Trophoblast cell (in vitro differentiated cells and primary cell): ENCODE data around the gene TFE3.

ENCODE experiments used
- DNase-seq, 2 donors: peaks; one replicate each; pipeline ENCODE4 v3.0.0-alpha.2; 2016
- H2AFZ ChIP-seq: 2 replicates; pipeline ENCODE4 v1.6.1; 2013; ENCODE audit warnings: low read length, moderate library complexity, mild to moderate bottlenecking; ENCODE audit not compliant: insufficient read depth, poor library complexity
- H2AK5ac ChIP-seq: 2 replicates; pipeline ENCODE4 v1.6.1; 2013; ENCODE audit warnings: mild to moderate bottlenecking, low read length
- H2BK120ac ChIP-seq: 2 replicates; pipeline ENCODE4 v1.6.1; 2013; ENCODE audit warnings: low read length, mild to moderate bottlenecking, moderate library complexity; ENCODE audit not compliant: insufficient read depth, poor library complexity
- H2BK12ac ChIP-seq: 2 replicates; pipeline ENCODE4 v1.6.1; 2013; ENCODE audit warnings: mild to moderate bottlenecking, low read length, moderate library complexity
- H2BK5ac ChIP-seq: 2 replicates; pipeline ENCODE4 v1.6.1; 2013; ENCODE audit warnings: low read length, low read depth, moderate library complexity, mild to moderate bottlenecking; ENCODE audit not compliant: poor library complexity
- H3K14ac ChIP-seq: 2 replicates; pipeline ENCODE4 v1.6.1; 2013; ENCODE audit warnings: mild to moderate bottlenecking, low read length
- H3K18ac ChIP-seq: 2 replicates; pipeline ENCODE4 v1.6.1; 2013; ENCODE audit warnings: mild to moderate bottlenecking, low read length
- H3K23ac ChIP-seq: 2 replicates; pipeline ENCODE4 v1.6.1; 2013; ENCODE audit warnings: low read length
- H3K27ac ChIP-seq: 2 replicates; pipeline ENCODE4 v1.5.1; 2013; ENCODE audit warnings: low read depth, mild to moderate bottlenecking, inconsistent platforms, low read length, moderate library complexity
- H3K27me3 ChIP-seq: 2 replicates; pipeline ENCODE4 v1.6.1; 2013; ENCODE audit warnings: inconsistent platforms, mild to moderate bottlenecking, low read length, moderate library complexity; ENCODE audit not compliant: insufficient read depth
- H3K36me3 ChIP-seq, 2 experiments: 1 replicate in 1 of 2; 2 replicates in 1 of 2; pipeline ENCODE4 v1.6.1; 2013; ENCODE audit warnings: low read length in 2 of 2, mild to moderate bottlenecking in 2 of 2, moderate library complexity in 1 of 2; ENCODE audit not compliant: insufficient read depth in 2 of 2, control insufficient read depth in 1 of 2
- H3K4ac ChIP-seq: 2 replicates; pipeline ENCODE4 v1.6.1; 2013; ENCODE audit warnings: low read depth, mild to moderate bottlenecking, low read length, moderate library complexity
- H3K4me1 ChIP-seq, 2 experiments: 1 replicate in 1 of 2; 2 replicates in 1 of 2; pipeline ENCODE4 v1.6.1; 2013; ENCODE audit warnings: low read length in 2 of 2, mild to moderate bottlenecking in 2 of 2, moderate library complexity in 1 of 2; ENCODE audit not compliant: insufficient read depth in 2 of 2, control insufficient read depth in 1 of 2
- H3K4me2 ChIP-seq: 2 replicates; pipeline ENCODE4 v1.6.1; 2013; ENCODE audit warnings: inconsistent platforms, mild to moderate bottlenecking, low read length, moderate library complexity
- H3K4me3 ChIP-seq: 2 replicates; pipeline ENCODE4 v1.5.1; 2013; ENCODE audit warnings: mild to moderate bottlenecking, low read depth, low read length, inconsistent platforms
- H3K79me1 ChIP-seq: one replicate; pipeline ENCODE4 v1.6.1; 2013; ENCODE audit warnings: low read length
- H3K79me2 ChIP-seq: 2 replicates; pipeline ENCODE4 v1.6.1; 2013; ENCODE audit warnings: low read length, mild to moderate bottlenecking; ENCODE audit not compliant: control insufficient read depth, insufficient read depth, poor library complexity
- H3K9ac ChIP-seq: 2 replicates; pipeline ENCODE4 v1.6.1; 2013; ENCODE audit warnings: mild to moderate bottlenecking, low read length
- H3K9me3 ChIP-seq: 2 replicates; pipeline ENCODE4 v1.6.1; 2013; ENCODE audit warnings: low read depth, mild to moderate bottlenecking, control low read depth, inconsistent platforms, low read length; ENCODE audit not compliant: insufficient read depth
- H4K12ac ChIP-seq: 2 replicates; pipeline ENCODE4 v1.6.1; 2013; ENCODE audit warnings: low read depth, mild to moderate bottlenecking, low read length, moderate library complexity
- H4K8ac ChIP-seq: 2 replicates; pipeline ENCODE4 v1.6.1; 2013; ENCODE audit warnings: low read depth, mild to moderate bottlenecking, low read length, moderate library complexity
- H4K91ac ChIP-seq: one replicate; pipeline ENCODE4 v1.6.1; 2013; ENCODE audit warnings: low read depth, mild to moderate bottlenecking, low read length, moderate library complexity
- WGBS: extraction: QIAGEN DNeasy Blood & Tissue Kit; methylation state at CpG from one replicate; pipeline ENCODE4 v1.1.7; 2013; ENCODE audit warnings: missing lambda C conversion rate; ENCODE audit not compliant: insufficient read length, insufficient coverage; ENCODE audit errors: extremely low coverage; 5-methylcytosine and 5-hydroxymethylcytosine counted together

Gene TFE3

GRCh38 chrX:49054073-49054762 is 11.1 kb upstream of the TFE3 start:
- H4K91ac ChIP-seq: peak overlapping the region; percentile 96
- H3K23ac ChIP-seq: no peak overlapping the region
- H2AK5ac ChIP-seq: peak overlapping the region; percentile 94
- peaks cover 0 to 2% of the 10 kb centered on the region in 2 experiments for H3K36me3 ChIP-seq
- H3K27ac ChIP-seq: peak overlapping the region; percentile 47
- peak overlapping the region; percentile 97 for H2AFZ ChIP-seq
- DNase-seq: no peak
- H3K27me3 ChIP-seq: no peaks in the 10 kb centered on the region
- H4K8ac ChIP-seq: peak overlapping the region; percentile 97
- peaks cover 1% of the 10 kb centered on the region for H3K9me3 ChIP-seq
- peak overlapping the region; percentile 90 for H4K12ac ChIP-seq
- no CpG with 5 or more reads among the region's 5 CpGs for WGBS
- peak overlapping the region; percentile 84 for H2BK12ac ChIP-seq
- H2BK5ac ChIP-seq: no peak overlapping the region
- peaks cover 5% of the 10 kb centered on the region for H3K79me2 ChIP-seq
- peak overlapping the region; percentile 78 for H3K4me2 ChIP-seq
- peak overlapping the region; percentile 86 for H3K4me3 ChIP-seq
- peak overlapping the region; percentile 99 for H3K18ac ChIP-seq
- peaks cover 9% of the 10 kb centered on the region for H3K79me1 ChIP-seq
- H3K9ac ChIP-seq: peak overlapping the region; percentile 35
- peak overlapping the region; percentile 80 for H3K4ac ChIP-seq
- H3K4me1 ChIP-seq: peaks cover 4 to 11% of the 10 kb centered on the region in 2 experiments
- H2BK120ac ChIP-seq: peak overlapping the region; percentile 60
- peak overlapping the region; percentile 94 for H3K14ac ChIP-seq

GRCh38 chrX:49053223-49054072 is 10.3 kb upstream of the TFE3 start:
- peak overlapping the region; percentile 97 for H2AFZ ChIP-seq
- no CpG with 5 or more reads among the region's 79 CpGs for WGBS

GRCh38 chrX:49043987-49044281 is 777 bp upstream of the TFE3 start:
- Histone ChIP-seq H4K8ac (peak overlapping the region; percentile 78), H3K23ac (no peak overlapping the region), H3K79me1 (peaks cover 17% of the 10 kb centered on the region), H3K9ac (no peak overlapping the region), H2AK5ac (no peak overlapping the region), H3K9me3 (no peaks in the 10 kb centered on the region), H2BK12ac (peak overlapping the region; percentile 8), H3K4me3 (no peak overlapping the region), H4K91ac (peak overlapping the region; percentile 58), H3K4ac (no peak overlapping the region), H2AFZ (peak overlapping the region; percentile 49), H3K14ac (no peak overlapping the region), H3K18ac (no peak overlapping the region), H3K4me2 (peak overlapping the region; percentile 64), H2BK5ac (no peak overlapping the region), H4K12ac (peak overlapping the region; percentile 65), H3K36me3 (peaks cover 5% of the 10 kb centered on the region in 2 experiments), H3K4me1 (peaks cover 7 to 12% of the 10 kb centered on the region in 2 experiments), H3K27me3 (no peaks in the 10 kb centered on the region), H2BK120ac (no peak overlapping the region), H3K79me2 (peaks cover 8% of the 10 kb centered on the region), H3K27ac (no peak overlapping the region)
- WGBS: no CpG with 5 or more reads among the region's 13 CpGs
- DNase-seq: no peak

More at GRCh38 chrX:49053223-49054072, 10.3 kb upstream of the TFE3 start:
- Histone ChIP-seq H3K36me3 (peaks cover 0 to 2% of the 10 kb centered on the region in 2 experiments), H3K79me1 (peaks cover 7% of the 10 kb centered on the region), H4K12ac (peak overlapping the region; percentile 90), H3K9me3 (peaks cover 1% of the 10 kb centered on the region), H3K4me2 (peak overlapping the region; percentile 78), H2AK5ac (peak overlapping the region; percentile 94), H2BK120ac (peak overlapping the region; percentile 86), H3K9ac (peak overlapping the region; percentile 72), H3K14ac (peak overlapping the region; percentile 94), H3K79me2 (peaks cover 5% of the 10 kb centered on the region), H3K4ac (peak overlapping the region; percentile 98), H3K27ac (peak overlapping the region; percentile 47), H3K4me3 (peak overlapping the region; percentile 86), H3K4me1 (peaks cover 4 to 6% of the 10 kb centered on the region in 2 experiments), H2BK5ac (peak overlapping the region; percentile 73), H3K23ac (no peak overlapping the region), H4K91ac (peak overlapping the region; percentile 96), H4K8ac (peak overlapping the region; percentile 97), H3K27me3 (no peaks in the 10 kb centered on the region), H2BK12ac (peak overlapping the region; percentile 84), H3K18ac (peak overlapping the region; percentile 99)
- DNase-seq: peak in 1 of 2 donors; percentile 55

DNA sequence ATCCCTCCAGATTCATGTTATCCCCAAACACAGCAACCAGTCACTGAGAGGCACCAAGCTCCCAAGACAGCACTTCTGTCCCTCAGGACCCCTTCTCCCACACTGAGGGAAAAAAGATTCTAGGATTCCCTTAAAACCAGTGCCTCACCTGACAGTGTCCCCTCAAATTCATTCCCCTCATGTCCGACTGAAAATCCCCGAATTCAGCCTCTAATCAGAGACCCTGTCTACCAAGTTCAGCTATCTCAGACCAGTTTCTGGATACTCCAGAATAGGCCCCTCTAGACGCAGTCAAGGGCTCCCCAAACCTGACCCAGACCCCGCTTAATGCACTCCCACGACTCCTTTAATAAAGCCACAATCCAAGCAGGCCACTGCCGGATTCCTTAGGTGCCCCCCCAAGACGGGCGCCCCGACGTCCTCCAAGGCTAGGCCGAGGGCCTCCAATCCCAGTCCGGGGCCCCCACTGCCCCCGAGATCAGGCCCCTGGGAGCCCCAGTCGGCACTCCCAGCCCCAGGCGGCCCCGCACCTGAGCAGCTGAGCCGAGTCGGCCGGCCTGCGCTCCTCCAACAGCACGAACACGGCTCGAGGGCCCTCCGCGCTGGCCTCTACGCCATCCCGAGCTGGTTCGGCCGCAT is 457 bp downstream of the TFE3 start:
- WGBS: no CpG with 5 or more reads among the region's 29 CpGs
- H3K18ac ChIP-seq: peak overlapping the region; percentile 93

More for the DNA sequence above, 457 bp downstream of the TFE3 start:
- peak overlapping the region; percentile 99 for H4K91ac ChIP-seq
- peak overlapping the region; percentile 94 for H3K4me3 ChIP-seq
- H3K9me3 ChIP-seq: no peaks in the 10 kb centered on the region
- H3K4me1 ChIP-seq: peaks cover 7 to 14% of the 10 kb centered on the region in 2 experiments
- peak overlapping the region; percentile 89 for H3K14ac ChIP-seq
- H3K36me3 ChIP-seq: peaks cover 14 to 17% of the 10 kb centered on the region in 2 experiments
- no peak for DNase-seq
- H3K27ac ChIP-seq: peak overlapping the region; percentile 94
- peaks cover 8% of the 10 kb centered on the region for H3K79me2 ChIP-seq
- peak overlapping the region; percentile 93 for H2BK120ac ChIP-seq
- no peaks in the 10 kb centered on the region for H3K27me3 ChIP-seq
- H2AK5ac ChIP-seq: peak overlapping the region; percentile 66
- peak overlapping the region; percentile 88 for H2BK5ac ChIP-seq
- H3K4ac ChIP-seq: peak overlapping the region; percentile 98
- peak overlapping the region; percentile 17 for H2AFZ ChIP-seq
- H4K12ac ChIP-seq: peak overlapping the region; percentile 85
- H2BK12ac ChIP-seq: peak overlapping the region; percentile 4
- no peak overlapping the region for H3K23ac ChIP-seq
- peak overlapping the region; percentile 94 for H3K9ac ChIP-seq
- peak overlapping the region; percentile 56 for H3K4me2 ChIP-seq
- peaks cover 20% of the 10 kb centered on the region for H3K79me1 ChIP-seq
- peak overlapping the region; percentile 80 for H4K8ac ChIP-seq
